Heart right ventricle (tissue), 16 donors: Measurements from ENCODE around the gene FAM210B. TPM values are rescaled to one million over a fixed set of nuclear protein-coding genes. Genes with fewer than 3 reads are reported as not detected.

ENCODE experiments used
- ATAC-seq, 8 donors: fragments of 200-7000 bp; cut with Tn5 transposase; one replicate each; pipeline ENCODE4 v1.9.1; 2020; ENCODE audit warnings: mild to moderate bottlenecking in 8 of 8, moderate library complexity in 8 of 8, moderate number of reproducible peaks in 1 of 8
- DNase-seq, 2 donors: peaks; one replicate each; pipeline ENCODE4 v3.0.0-alpha.2; 2020
- H3K27ac ChIP-seq, 10 donors: fragments of 200-600 bp; sonication (generic) in 2 of 10; one replicate each; pipeline versions ENCODE4 v1.5.0 to v1.8.0; 2020 to 2022; ENCODE audit warnings: mild to moderate bottlenecking in 3 of 10
- H3K27me3 ChIP-seq, 7 donors: fragments of 200-600 bp; one replicate each; pipeline ENCODE4 v1.8.0; 2021 to 2022; ENCODE audit warnings: mild to moderate bottlenecking in 2 of 7
- H3K36me3 ChIP-seq, 9 donors: fragments of 200-600 bp; sonication (generic) in 1 of 9; one replicate each; pipeline versions ENCODE4 v1.5.0 to v1.8.0; 2020 to 2022; ENCODE audit warnings: mild to moderate bottlenecking in 2 of 9
- H3K4me1 ChIP-seq, 9 donors: fragments of 200-600 bp; sonication (generic) in 1 of 9; one replicate each; pipeline versions ENCODE4 v1.5.0 to v1.8.0; 2020 to 2022; ENCODE audit warnings: mild to moderate bottlenecking in 4 of 9
- H3K4me3 ChIP-seq, 10 donors: fragments of 200-600 bp; sonication (generic) in 2 of 10; one replicate each; pipeline versions ENCODE4 v1.5.0 to v1.8.0; 2020 to 2022; ENCODE audit warnings: mild to moderate bottlenecking in 7 of 10, moderate library complexity in 2 of 10
- H3K9me3 ChIP-seq, 11 donors: fragments of 200-600 bp in 10 of 11; sonication (generic) in 2 of 11; one replicate each; pipeline versions ENCODE4 v1.5.0 to v1.8.0; 2013 to 2022; ENCODE audit warnings: mild to moderate bottlenecking in 2 of 11, control low read depth in 1 of 11, moderate library complexity in 1 of 11
- CTCF ChIP-seq, 9 donors: fragments of 200-600 bp; sonication (generic) in 2 of 9; IDR thresholded peaks; one replicate each; pipeline versions ENCODE4 v1.5.0 to v1.8.0; 2021 to 2022; ENCODE audit warnings: antibody characterized with exemption in 9 of 9, mild to moderate bottlenecking in 5 of 9, moderate library complexity in 1 of 9
- WGBS, 2 donors: extraction: QIAGEN DNeasy Blood & Tissue Kit; methylation state at CpG; one replicate each; pipeline ENCODE4 v1.1.7; 2013; ENCODE audit warnings: inconsistent platforms in 1 of 2; 5-methylcytosine and 5-hydroxymethylcytosine counted together
- intact Hi-C, 10 donors: fragments of 100-400 bp; cut with DNase I; formaldehyde crosslinking; loops; one replicate each; pipeline versions ENCODE4 v1.11.1 to v1.14.2; 2022
- polyA plus RNA-seq, 2 donors: library from polyadenylated mRNA; stranded (reverse); fragments of 200-250 nt; gene quantifications; one replicate each; pipeline ENCODE4 v1.2.3, GENCODE V29; 2013
- total RNA-seq, 10 donors: library from RNA; stranded (reverse); fragmentation: NEBNext Ultra II Directional in 3 of 10; extraction: Animal tissue kit (Norgen Biotek cat#: 25700) in 3 of 10; gene quantifications; one replicate each; pipeline versions ENCODE4 v1.2.1 to v1.2.4, GENCODE V29; 2021 to 2023
- donor health status: Arrhythmogenic right ventricular cardiomyopathy.
- donor health status: ischemic (EF 13 %, LVEDD 7.1; RV severe dilation, severe dysfunction).
- donor health status: healthy with polysubstance abuse.
- donor health status: DM: no; HTN: yes; CAD: no.
- donor health status: DM: no; HTN: no; CAD: no.
- donor health status: ischemic (EF 25% LVEDD 6.9; RV normal size, moderate dysfunction).
- donor health status: ischemic (EF 25% LVEDD 5.7; RV mildly dilated, moderate dysfunction).
- donor health status: healthy.
- donor health status: DM: yes; HTN: yes; CAD: no.
- donor health status: Ischemic cardiomyopathy.
- donor health status: ischemic (EF 35%, LVEDD 5.7; RV mildly dilated, moderate dysfunction).
- donor health status: nonischemic (EF 11% LVEDD 7.7; RV severe dilation, severe dysfunction).
- donor health status: DM: yes; HTN: yes; CAD: no.
- donor health status: PGD.
- donor health status: ischemic (EF 29% LVEDD 5.4; RV normal size, mild dysfunction).
- donor health status: nonischemic (EF 23%, LVEDD 6.1; RV moderate dilation, normal function).

The FAM210B gene
- total and polyA plus RNA-seq, 12 donors = 27.1 to 85.2 (median 56.3) TPM

GRCh38 chr20:56348305-56348693 is 10.5 kb upstream of the FAM210B start:
- H3K27ac ChIP-seq = no peak overlapping the region
- TF ChIP-seq CTCF (IDR thresholded peaks at IDR 0.05) = no peak
- H3K27me3 ChIP-seq = peaks cover 0 to 48% (median 40%) of the 10 kb centered on the region in 7 donors
- no peaks in the 10 kb centered on the region for H3K9me3 ChIP-seq
- no peak for DNase-seq
- no peaks in the 10 kb centered on the region for H3K36me3 ChIP-seq
- no peak overlapping the region for H3K4me3 ChIP-seq
- no peak for ATAC-seq
- intact Hi-C loops = loop anchor here in 2 of 10 donors (10.0 kb wide), 2 partner anchors 153 to 1663 kb away; no protein-coding TSS in a partner anchor
- peaks cover 0 to 15% (median 6%) of the 10 kb centered on the region in 9 donors for H3K4me1 ChIP-seq
- 13 to 14% methylated on average over 5 of the region's 5 CpGs for whole genome bisulfite sequencing, 2 donors

GRCh38 chr20:56348746-56349145 is 10.0 kb upstream of the FAM210B start:
- Histone ChIP-seq H3K27me3 (peaks cover 0 to 44% (median 35%) of the 10 kb centered on the region in 7 donors), H3K9me3 (no peaks in the 10 kb centered on the region), H3K4me1 (peaks cover 0 to 13% (median 5%) of the 10 kb centered on the region in 9 donors), H3K4me3 (no peak overlapping the region), H3K27ac (no peak overlapping the region), H3K36me3 (no peaks in the 10 kb centered on the region)
- no peak for TF ChIP-seq CTCF (IDR thresholded peaks at IDR 0.05)
- 10 to 11% methylated on average over 3 of the region's 3 CpGs for WGBS, 2 donors
- ATAC-seq (no peak), DNase-seq (no peak)
- intact Hi-C loops = loop anchor here in 2 of 10 donors (10.0 kb wide), 2 partner anchors 154 to 1664 kb away; no protein-coding TSS in a partner anchor

- Histone ChIP-seq H3K27ac (no peak overlapping the region), H3K9me3 (no peaks in the 10 kb centered on the region), H3K36me3 (no peaks in the 10 kb centered on the region), H3K4me3 (no peak overlapping the region), H3K4me1 (peaks cover 0 to 8% (median 0%) of the 10 kb centered on the region in 9 donors), H3K27me3 (peaks cover 0 to 29% (median 17%) of the 10 kb centered on the region in 7 donors)
- 80 to 88% methylated on average over 2 of the region's 2 CpGs for WGBS, 2 donors
- DNase-seq = no peak
- ATAC-seq = no peak
- intact Hi-C loops = no loop called here
- TF ChIP-seq CTCF (IDR thresholded peaks at IDR 0.05) = no peak
These were observed 7.9 kb upstream of the FAM210B start for GRCh38 chr20:56350842-56351241.

- H3K4me1 ChIP-seq = peaks cover 0 to 8% (median 0%) of the 10 kb centered on the region in 9 donors
- H3K27me3 ChIP-seq = peaks cover 0 to 19% (median 7%) of the 10 kb centered on the region in 7 donors
- WGBS, 2 donors = 73 to 77% methylated on average over 5 of the region's 5 CpGs
- DNase-seq (no peak), ATAC-seq (no peak)
- H3K9me3 ChIP-seq = no peaks in the 10 kb centered on the region
- no peak overlapping the region for H3K4me3 ChIP-seq
- no peak for TF ChIP-seq CTCF (IDR thresholded peaks at IDR 0.05)
- intact Hi-C loops = no loop called here
- H3K27ac ChIP-seq = no peak overlapping the region
- no peaks in the 10 kb centered on the region for H3K36me3 ChIP-seq
These were observed 6.3 kb upstream of the FAM210B start for GRCh38 chr20:56352345-56353055.
